Ascending aorta (tissue), 2 donors: ENCODE results near the gene EPN3. TPM values are rescaled to one million over a fixed set of nuclear protein-coding genes. Genes with fewer than 3 reads are reported as not detected.

Experiments used
- DNase-seq, 2 donors: peaks; one replicate each; pipeline ENCODE4 v3.0.0-alpha.2; 2019; ENCODE audit warnings: low spot score in 2 of 2
- H3K27ac ChIP-seq, 2 donors: fragments of 200-600 bp; sonication (generic); one replicate each; pipeline ENCODE4 v1.5.1; 2016 to 2017; ENCODE audit warnings: mild to moderate bottlenecking in 1 of 2
- H3K27me3 ChIP-seq: fragments of 200-600 bp; sonication (generic); one replicate; pipeline ENCODE4 v1.5.1; 2017
- H3K36me3 ChIP-seq, 2 donors: fragments of 200-600 bp; sonication (generic); one replicate each; pipeline ENCODE4 v1.5.1; 2016
- H3K4me1 ChIP-seq, 2 donors: fragments of 200-600 bp; sonication (generic); one replicate each; pipeline ENCODE4 v1.5.1; 2016 to 2017; ENCODE audit warnings: mild to moderate bottlenecking in 1 of 2
- H3K4me3 ChIP-seq, 2 donors: fragments of 200-600 bp; sonication (generic); one replicate each; pipeline ENCODE4 v1.5.1; 2016 to 2017; ENCODE audit warnings: mild to moderate bottlenecking in 1 of 2
- H3K9me3 ChIP-seq, 2 donors: fragments of 200-600 bp; sonication (generic); one replicate each; pipeline ENCODE4 v1.5.1; 2016
- CTCF ChIP-seq, 3 experiments: fragments of 200-600 bp in 2 of 3; fragments of 450-650 bp in 1 of 3; sonication (generic) in 2 of 3; IDR thresholded peaks; one replicate each; pipeline ENCODE4 v1.5.1; 2016 to 2019; ENCODE audit warnings: antibody characterized with exemption in 3 of 3, mild to moderate bottlenecking in 1 of 3, moderate library complexity in 1 of 3
- intact Hi-C: fragments of 100-400 bp; cut with DNase I; formaldehyde crosslinking; loops from one replicate; pipeline ENCODE4 v1.15.1; 2023
- total RNA-seq: library from RNA; depleted of rRNA; stranded (reverse); fragments of >200 nt; gene quantifications from one replicate; pipeline ENCODE4 v1.1.0, GENCODE V29; 2016

The EPN3 gene
- total RNA-seq, 1 donor from 2014 or later, result 0.85 TPM

GRCh38 chr17:50558581-50558940 is 26.0 kb downstream of the EPN3 start:
- intact Hi-C loops, result no loop called here
- H3K27ac ChIP-seq, result peak overlapping the region in 1 of 2 donors; percentile 22
- peaks cover 17 to 31% of the 10 kb centered on the region in 2 donors for H3K4me1 ChIP-seq
- DNase-seq, result no peak
- peak overlapping the region in 1 of 2 donors; percentile 57 for H3K4me3 ChIP-seq
- TF ChIP-seq CTCF (IDR thresholded peaks at IDR 0.05), result no peak
- no peaks in the 10 kb centered on the region for H3K9me3 ChIP-seq
- H3K36me3 ChIP-seq, result peaks cover 7 to 12% of the 10 kb centered on the region in 2 donors
- H3K27me3 ChIP-seq, result peaks cover 10% of the 10 kb centered on the region

- TF ChIP-seq CTCF (IDR thresholded peaks at IDR 0.05), result no peak
- H3K27me3 ChIP-seq, result peaks cover 10% of the 10 kb centered on the region
- intact Hi-C loops, result no loop called here
- peaks cover 7 to 12% of the 10 kb centered on the region in 2 donors for H3K36me3 ChIP-seq
- peaks cover 17 to 34% of the 10 kb centered on the region in 2 donors for H3K4me1 ChIP-seq
- H3K4me3 ChIP-seq, result peak overlapping the region; percentile 57 to 74
- no peaks in the 10 kb centered on the region for H3K9me3 ChIP-seq
- peak overlapping the region in 1 of 2 donors; percentile 22 for H3K27ac ChIP-seq
- DNase-seq, result no peak
These were observed 26.5 kb downstream of the EPN3 start for GRCh38 chr17:50558941-50559614.

- Histone ChIP-seq H3K27me3 (peaks cover 10% of the 10 kb centered on the region), H3K4me1 (peaks cover 19 to 39% of the 10 kb centered on the region in 2 donors), H3K36me3 (peaks cover 7 to 12% of the 10 kb centered on the region in 2 donors), H3K27ac (peak overlapping the region in 1 of 2 donors; percentile 22), H3K4me3 (peak overlapping the region; percentile 57 to 74), H3K9me3 (no peaks in the 10 kb centered on the region)
- TF ChIP-seq CTCF (IDR thresholded peaks at IDR 0.05), result no peak
- DNase-seq, result peak in 1 of 2 donors; percentile 89
- intact Hi-C loops, result loop anchor here (5.0 kb wide), 1 partner anchor 73 kb away; the partner anchor contains the start of gene ABCC3
These were observed 27.2 kb downstream of the EPN3 start for GRCh38 chr17:50559674-50560184.

- peak; percentile 47 to 95 for DNase-seq
- peaks cover 22 to 44% of the 10 kb centered on the region in 2 donors for H3K4me1 ChIP-seq
- TF ChIP-seq CTCF (IDR thresholded peaks at IDR 0.05), result no peak
- H3K27ac ChIP-seq, result no peak within 1 kb of the TSS
- peaks cover 10% of the 10 kb centered on the region for H3K27me3 ChIP-seq
- peak within 1 kb of the TSS; percentile 57 to 74 for H3K4me3 ChIP-seq
- intact Hi-C loops, result loop anchor here (5.0 kb wide), 1 partner anchor 72 kb away; the partner anchor contains the start of gene ABCC3
- no peaks in the 10 kb centered on the region for H3K9me3 ChIP-seq
- peaks cover 4 to 8% of the 10 kb centered on the region in 2 donors for H3K36me3 ChIP-seq
These were observed 27.8 kb downstream of the EPN3 start, which contains the start of gene CACNA1G for GRCh38 chr17:50560185-50560824. TSS of gene CACNA1G (plus strand) at chr17:50560715. CDS start at chr17:50561460, 745 bp downstream.

GRCh38 chr17:50560931-50561745 is 28.6 kb downstream of the EPN3 start:
- H3K4me1 ChIP-seq, result peaks cover 23 to 47% of the 10 kb centered on the region in 2 donors
- intact Hi-C loops, result loop anchor here (5.0 kb wide), 1 partner anchor 71 kb away; the partner anchor contains the start of gene ABCC3
- H3K9me3 ChIP-seq, result no peaks in the 10 kb centered on the region
- no peaks in the 10 kb centered on the region for H3K36me3 ChIP-seq
- peak in 1 of 2 donors; percentile 67 for DNase-seq
- H3K4me3 ChIP-seq, result peak overlapping the region; percentile 57 to 74
- H3K27ac ChIP-seq, result no peak overlapping the region
- TF ChIP-seq CTCF (IDR thresholded peaks at IDR 0.05), result no peak
- H3K27me3 ChIP-seq, result peaks cover 10% of the 10 kb centered on the region
